Endothelial cell of umbilical vein (primary cell): Measurements from ENCODE around the gene TMEM59L.

Source experiments
- FOS ChIP-seq: IDR thresholded peaks from 2 replicates; pipeline ENCODE4 v1.6.1; 2011; ENCODE audit warnings: mild to moderate bottlenecking, low read length, moderate library complexity, borderline replicate concordance; ENCODE audit not compliant: insufficient read depth
- POLR2A ChIP-seq: IDR thresholded peaks from 2 replicates; pipeline ENCODE4 v1.6.1; 2012; ENCODE audit warnings: low read depth, mild to moderate bottlenecking, control low read depth, low read length

DNA sequence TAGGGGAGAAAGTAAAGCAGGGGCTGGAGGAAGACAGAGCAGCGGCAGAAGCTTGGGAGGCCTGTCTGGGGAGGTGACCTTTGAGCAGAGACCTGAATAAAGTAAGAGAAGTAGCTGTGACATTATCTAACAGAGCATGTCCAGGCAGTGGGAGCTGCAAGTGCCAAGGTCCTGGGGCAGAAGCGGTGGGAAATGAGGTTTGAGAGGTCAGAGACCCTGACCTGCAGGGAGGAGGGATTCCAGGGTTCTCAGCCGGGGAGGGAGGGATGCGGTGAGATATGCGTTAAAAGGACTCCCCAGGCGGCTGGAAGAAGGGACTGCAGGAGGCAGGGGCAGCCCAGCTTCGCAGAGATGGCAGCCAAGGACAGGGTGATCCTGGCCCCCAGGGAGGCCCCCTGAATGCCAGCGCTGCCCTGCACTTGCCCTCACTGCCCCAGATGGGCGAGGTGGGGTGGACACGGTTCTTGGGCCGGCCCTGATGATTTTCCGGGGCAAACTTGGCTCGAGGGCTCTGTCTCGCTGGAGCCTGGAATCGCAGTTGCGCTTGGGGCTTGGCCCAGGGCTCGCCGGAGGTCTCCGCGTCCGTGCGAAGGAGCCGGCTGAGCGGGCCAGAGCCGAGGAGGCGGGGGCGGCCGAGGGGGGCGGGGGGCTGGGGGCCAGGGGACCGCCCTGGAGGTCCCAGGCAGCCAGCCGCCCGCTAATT, 9.3 kb upstream of the TMEM59L start:
- TF ChIP-seq FOS (no peak), POLR2A (no peak)
